Liver (tissue), 9 donors: Measurements from ENCODE around the gene ZNF544. TPM values are rescaled to one million over a fixed set of nuclear protein-coding genes. Genes with fewer than 3 reads are reported as not detected.

ENCODE experiments used
- DNase-seq: peaks from one replicate; pipeline ENCODE4 v3.0.0-alpha.2; 2017; ENCODE audit warnings: low spot score
- H3K27ac ChIP-seq, 2 donors: one replicate each; pipeline ENCODE4 v1.7.0; 2013; ENCODE audit warnings: inconsistent platforms in 2 of 2, low read length in 2 of 2, control low read depth in 1 of 2, low read depth in 1 of 2, mild to moderate bottlenecking in 1 of 2
- H3K27me3 ChIP-seq, 4 donors: one replicate each; pipeline versions ENCODE4 v1.6.1 to v1.7.0; 2013; ENCODE audit warnings: low read length in 3 of 4, inconsistent platforms in 1 of 4, mild to moderate bottlenecking in 1 of 4, moderate library complexity in 1 of 4; ENCODE audit not compliant: control insufficient read depth in 4 of 4, insufficient read depth in 4 of 4
- H3K36me3 ChIP-seq, 4 donors: one replicate each; pipeline versions ENCODE4 v1.6.1 to v1.7.0; 2013; ENCODE audit warnings: low read length in 3 of 4, mild to moderate bottlenecking in 3 of 4, low read depth in 1 of 4, moderate library complexity in 1 of 4; ENCODE audit not compliant: control insufficient read depth in 4 of 4, insufficient read depth in 3 of 4
- H3K4me1 ChIP-seq, 4 donors: one replicate each; pipeline versions ENCODE4 v1.6.1 to v1.7.0; 2013; ENCODE audit warnings: low read length in 3 of 4, mild to moderate bottlenecking in 3 of 4, moderate library complexity in 1 of 4; ENCODE audit not compliant: control insufficient read depth in 4 of 4, insufficient read depth in 4 of 4
- H3K4me3 ChIP-seq, 3 donors: one replicate each; pipeline versions ENCODE4 v1.6.1 to v1.7.0; 2013; ENCODE audit warnings: low read length in 3 of 3, control low read depth in 1 of 3, low read depth in 1 of 3, mild to moderate bottlenecking in 1 of 3
- H3K9ac ChIP-seq, 2 donors: one replicate each; pipeline ENCODE4 v1.7.0; 2013; ENCODE audit warnings: low read length in 2 of 2, mild to moderate bottlenecking in 2 of 2, moderate library complexity in 2 of 2, control low read depth in 1 of 2, low read depth in 1 of 2
- H3K9me3 ChIP-seq, 4 donors: one replicate each; pipeline versions ENCODE4 v1.6.1 to v1.7.0; 2013; ENCODE audit warnings: low read length in 3 of 4; ENCODE audit not compliant: control insufficient read depth in 4 of 4
- FOXA1 ChIP-seq: IDR thresholded peaks from 2 replicates; pipeline ENCODE4 v1.6.1; 2016; ENCODE audit warnings: antibody characterized with exemption
- FOXA2 ChIP-seq: IDR thresholded peaks from 2 replicates; pipeline ENCODE4 v1.6.1; 2016; ENCODE audit warnings: antibody characterized with exemption
- GABPA ChIP-seq, 2 donors: IDR thresholded peaks in 1 of 2; conservative IDR thresholded peaks in 1 of 2; 2 replicates each; pipeline ENCODE4 v1.6.1; 2016; ENCODE audit warnings: antibody characterized with exemption in 2 of 2, mild to moderate bottlenecking in 1 of 2, moderate library complexity in 1 of 2
- HNF4A ChIP-seq, 2 donors: conservative IDR thresholded peaks; 2 replicates each; pipeline ENCODE4 v1.6.1; 2016; ENCODE audit warnings: antibody characterized with exemption in 2 of 2, mild to moderate bottlenecking in 2 of 2
- HNF4G ChIP-seq: IDR thresholded peaks from 2 replicates; pipeline ENCODE4 v1.6.1; 2016; ENCODE audit warnings: antibody characterized with exemption
- JUND ChIP-seq, 2 donors: IDR thresholded peaks; 2 replicates each; pipeline ENCODE4 v1.6.1; 2016; ENCODE audit warnings: antibody characterized with exemption in 2 of 2
- MAX ChIP-seq: IDR thresholded peaks from 2 replicates; pipeline ENCODE4 v1.6.1; 2016; ENCODE audit warnings: antibody characterized with exemption
- NR2F2 ChIP-seq: IDR thresholded peaks from 2 replicates; pipeline ENCODE4 v1.6.1; 2016; ENCODE audit warnings: antibody characterized with exemption
- RAD21 ChIP-seq, 2 donors: IDR thresholded peaks; 2 replicates each; pipeline ENCODE4 v1.6.1; 2016; ENCODE audit warnings: antibody characterized with exemption in 2 of 2, mild to moderate bottlenecking in 2 of 2
- ZBTB33 ChIP-seq: IDR thresholded peaks from 2 replicates; pipeline ENCODE4 v1.6.1; 2016; ENCODE audit warnings: antibody characterized with exemption
- WGBS: extraction: QIAGEN DNeasy Blood & Tissue Kit; methylation state at CpG from one replicate; pipeline ENCODE4 v1.1.7; 2013; 5-methylcytosine and 5-hydroxymethylcytosine counted together
- polyA plus RNA-seq, 2 donors: library from polyadenylated mRNA; stranded (reverse) in 1 of 2; unstranded in 1 of 2; fragments of 200-250 nt in 1 of 2; fragments of >200 nt in 1 of 2; fragmentation: Nextera tagmentation in 1 of 2; extraction: Ambion mirVana in 1 of 2; gene quantifications; one replicate each; pipeline versions ENCODE4 v1.2.1 to v1.2.3, GENCODE V29; 2013 to 2015
- total RNA-seq, 2 donors: library from RNA; depleted of rRNA; stranded (reverse); fragments of >200 nt; gene quantifications; one replicate each; pipeline ENCODE4 v1.2.3, GENCODE V29; 2014
- donor health status: healthy.
- donor health status: healthy.
- donor health status: healthy.
- donor health status: healthy.
- donor health status: healthy.

The ZNF544 gene
- total and polyA plus RNA-seq, 4 donors = 2.5 to 25.2 (median 11.3) TPM

DNA sequence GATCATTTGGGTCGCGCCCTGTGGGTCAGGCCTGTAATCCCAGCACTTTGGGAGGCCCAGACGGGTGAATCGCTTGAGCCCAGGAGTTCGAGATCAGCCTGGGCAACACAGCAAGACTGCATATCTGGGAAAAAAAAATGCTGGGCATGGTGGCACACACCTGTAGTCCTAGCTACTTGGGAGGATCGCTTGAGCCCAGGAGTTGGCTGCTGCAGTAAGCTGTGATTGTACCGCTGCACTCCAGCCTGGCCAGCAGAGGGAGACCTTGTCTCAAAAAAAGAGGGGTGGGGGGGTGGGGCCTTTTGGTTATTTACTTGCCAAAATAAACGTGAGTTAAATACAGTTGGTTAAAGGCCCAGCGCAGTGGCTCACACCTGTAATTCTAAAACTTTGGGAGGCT lies 9.8 kb upstream of the ZNF544 start:
- WGBS = 44% methylated on average over 9 of the region's 9 CpGs
- DNase-seq = peak; percentile 49
- peaks cover 49 to 71% (median 54%) of the 10 kb centered on the region in 4 donors for H3K9me3 ChIP-seq
- no peak for TF ChIP-seq HNF4A (conservative IDR thresholded peaks at IDR 0.05)
- TF ChIP-seq ZBTB33 = no peak
- no peak for TF ChIP-seq FOXA2
- no peak for TF ChIP-seq GABPA (IDR thresholded peaks at IDR 0.05 in 1 of 2, conservative IDR thresholded peaks at IDR 0.05 in 1 of 2)
- peak in 1 of 2 donors; percentile 30 for TF ChIP-seq RAD21 (IDR thresholded peaks at IDR 0.05)
- no peak for TF ChIP-seq MAX
- H3K36me3 ChIP-seq = peaks cover 0 to 2% (median under 1%) of the 10 kb centered on the region in 4 donors
- peak overlapping the region in 2 of 3 donors; percentile 32 to 63 for H3K4me3 ChIP-seq
- H3K27me3 ChIP-seq = no peaks in the 10 kb centered on the region
- H3K4me1 ChIP-seq = no peaks in the 10 kb centered on the region
- H3K9ac ChIP-seq = no peak overlapping the region
- H3K27ac ChIP-seq = no peak overlapping the region

DNA sequence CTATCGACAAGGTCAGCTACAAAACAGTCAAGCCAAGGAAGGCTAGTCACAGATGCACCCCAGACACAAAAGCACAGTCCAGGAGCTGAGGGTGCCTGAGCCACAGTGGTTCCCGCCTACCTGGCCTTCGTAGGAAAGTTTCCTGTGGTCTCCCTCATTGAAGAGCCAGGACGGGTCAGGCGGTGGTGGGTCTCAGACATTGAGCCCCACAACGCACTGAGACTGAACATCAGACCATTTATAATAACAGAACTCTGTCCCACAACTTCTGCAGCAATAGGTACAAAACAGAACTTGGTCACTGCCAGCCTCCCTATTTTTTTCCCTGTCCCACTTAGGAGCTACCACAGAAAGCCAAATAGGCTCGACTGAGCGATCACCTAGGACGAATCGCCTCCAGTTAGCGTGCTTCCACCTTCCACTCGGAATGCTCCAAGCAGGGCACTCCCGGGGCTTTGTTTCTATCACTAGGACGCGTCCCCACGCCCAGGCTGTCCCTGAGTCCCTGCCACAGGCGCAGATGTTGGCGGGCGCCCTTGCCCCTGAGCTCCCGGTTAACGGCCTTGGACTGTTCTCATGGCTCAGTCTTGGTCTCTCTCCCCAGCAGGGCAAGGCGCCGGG lies 640 bp upstream of the ZNF544 start:
- peaks cover 28 to 61% (median 34%) of the 10 kb centered on the region in 4 donors for H3K9me3 ChIP-seq
- peaks cover 2 to 27% (median 18%) of the 10 kb centered on the region in 4 donors for H3K36me3 ChIP-seq
- H3K27ac ChIP-seq = peak overlapping the region; percentile 39 to 53
- no peak overlapping the region for H3K9ac ChIP-seq
- DNase-seq = no peak
- WGBS = 9% methylated on average over 23 of the region's 23 CpGs
- H3K4me1 ChIP-seq = peaks cover 0 to 9% (median 5%) of the 10 kb centered on the region in 4 donors
- H3K4me3 ChIP-seq = peak overlapping the region; percentile 72 to 86 (median 83)
- TF ChIP-seq GABPA (IDR thresholded peaks at IDR 0.05 in 1 of 2, conservative IDR thresholded peaks at IDR 0.05 in 1 of 2) = no peak
- TF ChIP-seq NR2F2 = no peak
- H3K27me3 ChIP-seq = no peaks in the 10 kb centered on the region

GRCh38 chr19:58229255-58229639 lies 533 bp downstream of the ZNF544 start:
- no peak for TF ChIP-seq GABPA (IDR thresholded peaks at IDR 0.05 in 1 of 2, conservative IDR thresholded peaks at IDR 0.05 in 1 of 2)
- TF ChIP-seq JUND (IDR thresholded peaks at IDR 0.05) = no peak
- no peak for TF ChIP-seq MAX
- TF ChIP-seq ZBTB33 = no peak
- no peak for TF ChIP-seq FOXA1
- TF ChIP-seq HNF4G = no peak
- 14% methylated on average over 13 of the region's 13 CpGs for WGBS
- no peak overlapping the region for H3K9ac ChIP-seq
- DNase-seq = peak; percentile 40
- peaks cover 0 to 9% (median 5%) of the 10 kb centered on the region in 4 donors for H3K4me1 ChIP-seq
- H3K27me3 ChIP-seq = no peaks in the 10 kb centered on the region
- peaks cover 2 to 38% (median 22%) of the 10 kb centered on the region in 4 donors for H3K36me3 ChIP-seq
- H3K4me3 ChIP-seq = peak overlapping the region; percentile 72 to 86 (median 83)
- H3K9me3 ChIP-seq = peaks cover 28 to 62% (median 41%) of the 10 kb centered on the region in 4 donors
- H3K27ac ChIP-seq = no peak overlapping the region
